HG02840 (cell line): ENCODE measurements around the gene FAM78B.

Experiments
- ATAC-seq: cut with Tn5 transposase; IDR thresholded peaks from one replicate; pipeline ENCODE4 v1.9.1; 2021; ENCODE audit warnings: mild to moderate bottlenecking, moderate library complexity, moderate number of reproducible peaks; ENCODE audit not compliant: unreplicated experiment, low FRiP score

The FAM78B gene

DNA sequence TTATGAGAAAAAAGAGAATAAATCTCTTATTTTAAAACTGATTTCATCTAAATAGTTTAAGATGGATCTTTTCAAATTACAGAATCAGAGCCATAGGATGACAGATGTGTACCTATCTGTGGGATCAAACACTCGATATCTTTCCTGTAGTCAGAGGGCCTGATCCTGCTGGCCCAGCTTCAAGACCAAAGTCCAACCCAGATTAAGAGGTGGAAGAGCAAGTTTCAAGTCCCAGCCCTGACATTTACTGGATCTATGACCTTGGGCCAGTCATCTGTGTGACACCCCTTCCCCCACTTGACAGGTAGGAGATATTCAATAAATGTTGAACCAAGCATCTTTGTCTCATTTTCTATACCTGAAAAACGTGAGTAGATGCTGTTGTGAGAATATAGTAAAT lies 140.7 kb downstream of the FAM78B start:
- ATAC-seq, result no peak

DNA sequence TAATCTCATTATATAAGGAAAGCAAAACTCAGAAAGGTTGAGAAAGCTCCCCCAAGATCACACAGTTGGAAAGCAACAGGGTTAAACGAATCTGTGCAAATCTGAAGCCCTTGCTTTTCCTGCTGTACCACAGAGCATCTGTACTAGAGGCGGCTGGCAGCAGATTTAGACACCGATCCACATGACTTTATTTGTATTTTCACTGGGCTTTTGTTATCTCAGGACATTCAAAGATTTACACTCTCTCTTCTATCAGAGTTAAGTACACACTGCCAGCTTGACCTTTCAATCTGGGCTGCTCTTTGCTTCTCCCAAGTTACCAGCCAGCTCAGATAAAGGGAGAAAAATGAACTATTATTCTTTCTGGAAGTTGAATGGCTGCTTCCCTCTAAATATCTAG lies 146.6 kb downstream of the FAM78B start:
- ATAC-seq, result no peak
